HepG2 (cell line): ENCODE data around the gene KCNQ1OT1. TPM values are rescaled to one million over a fixed set of nuclear protein-coding genes. Genes with fewer than 3 reads are reported as not detected.

ENCODE experiments used
- CTCF ChIP-seq: sonication (generic); formaldehyde crosslinking; IDR thresholded peaks from 2 replicates; pipeline ENCODE4 v1.5.0; 2020; ENCODE audit warnings: mild to moderate bottlenecking, missing genetic modification reagents, moderate library complexity
- FOXA1 ChIP-seq, 2 experiments: fragments of 450-650 bp in 1 of 2; sonication (generic) in 1 of 2; formaldehyde crosslinking in 1 of 2; IDR thresholded peaks; 2 replicates each; pipeline versions ENCODE4 v1.4.0 to v1.6.1; 2016 to 2020; ENCODE audit warnings: missing genetic modification reagents in 1 of 2
- HNF1A ChIP-seq, 2 experiments: sonication (generic) in 1 of 2; formaldehyde crosslinking in 1 of 2; IDR thresholded peaks; 2 replicates each; pipeline versions ENCODE4 v1.4.0 to v1.6.1; 2016 to 2020; ENCODE audit warnings: borderline replicate concordance in 1 of 2, low read depth in 1 of 2, mild to moderate bottlenecking in 1 of 2, missing genetic modification reagents in 1 of 2
- SOX5 ChIP-seq: IDR thresholded peaks from 2 replicates; pipeline ENCODE4 v1.6.1; 2016; ENCODE audit warnings: borderline replicate concordance
- ZFX ChIP-seq: sonication (generic); formaldehyde crosslinking; IDR thresholded peaks from 2 replicates; pipeline ENCODE4 v1.4.0; 2020; ENCODE audit warnings: mild to moderate bottlenecking, low read depth, missing genetic modification reagents, moderate library complexity
- ZNF234 ChIP-seq: sonication (generic); formaldehyde crosslinking; conservative IDR thresholded peaks from 2 replicates; pipeline ENCODE4 v1.5.1; 2020; ENCODE audit warnings: mild to moderate bottlenecking, missing genetic modification reagents
- ZNF24 ChIP-seq: fragments of 450-650 bp; IDR thresholded peaks from 2 replicates; pipeline ENCODE4 v1.6.1; 2017; ENCODE audit warnings: antibody characterized with exemption, mild to moderate bottlenecking
- ZNF382 ChIP-seq: sonication (generic); formaldehyde crosslinking; IDR thresholded peaks from 2 replicates; pipeline ENCODE4 v1.5.0; 2020; ENCODE audit warnings: missing genetic modification reagents, mild to moderate bottlenecking, borderline replicate concordance
- ZNF496 ChIP-seq: sonication (generic); formaldehyde crosslinking; IDR thresholded peaks from 2 replicates; pipeline ENCODE4 v1.8.1; 2023; ENCODE audit warnings: mild to moderate bottlenecking, moderate library complexity, missing genetic modification reagents; ENCODE audit not compliant: insufficient replicate concordance
- ZSCAN5A ChIP-seq: sonication (generic); formaldehyde crosslinking; IDR thresholded peaks from 2 replicates; pipeline ENCODE4 v1.8.0; 2022; ENCODE audit warnings: mild to moderate bottlenecking, missing genetic modification reagents, borderline replicate concordance
- polyA plus RNA-seq, 8 experiments: library from polyadenylated mRNA; depleted of rRNA in 3 of 8; stranded (reverse) in 7 of 8; unstranded in 1 of 8; fragments of >200 nt; fragmentation: Illumina TruSeq in 4 of 8; extraction: Trizol in 4 of 8; gene quantifications; 2 replicates each; pipeline versions ENCODE4 v1.2.1 to v1.2.3, GENCODE V29; 2011 to 2016; ENCODE audit warnings: low read depth in 4 of 8, missing spikeins in 1 of 8, mixed read lengths in 1 of 8; ENCODE audit not compliant: insufficient read depth in 1 of 8
- total RNA-seq, 5 experiments: library from RNA; depleted of rRNA; stranded (reverse); fragments of >200 nt; fragmentation: Illumina TruSeq; extraction: Trizol; gene quantifications; 2 replicates each; pipeline ENCODE4 v1.2.3, GENCODE V29; 2016; ENCODE audit warnings: low read depth in 1 of 5
- TF ChIP-seq, protein P1 (sequence below): sonication (generic); formaldehyde crosslinking; IDR thresholded peaks from 2 replicates; pipeline ENCODE4 v1.4.0; 2020; ENCODE audit warnings: missing genetic modification reagents, borderline replicate concordance
- TF ChIP-seq, protein P2 (sequence below): sonication (generic); formaldehyde crosslinking; IDR thresholded peaks from 2 replicates; pipeline ENCODE4 v1.5.1; 2020; ENCODE audit warnings: missing genetic modification reagents, mild to moderate bottlenecking, borderline replicate concordance

The KCNQ1OT1 gene
- total and polyA plus RNA-seq, 2 of the 13 experiments (the other 11 are each of a cell fraction or from before 2014, with no cell fraction given), result 1.3 to 18.9 TPM

DNA sequence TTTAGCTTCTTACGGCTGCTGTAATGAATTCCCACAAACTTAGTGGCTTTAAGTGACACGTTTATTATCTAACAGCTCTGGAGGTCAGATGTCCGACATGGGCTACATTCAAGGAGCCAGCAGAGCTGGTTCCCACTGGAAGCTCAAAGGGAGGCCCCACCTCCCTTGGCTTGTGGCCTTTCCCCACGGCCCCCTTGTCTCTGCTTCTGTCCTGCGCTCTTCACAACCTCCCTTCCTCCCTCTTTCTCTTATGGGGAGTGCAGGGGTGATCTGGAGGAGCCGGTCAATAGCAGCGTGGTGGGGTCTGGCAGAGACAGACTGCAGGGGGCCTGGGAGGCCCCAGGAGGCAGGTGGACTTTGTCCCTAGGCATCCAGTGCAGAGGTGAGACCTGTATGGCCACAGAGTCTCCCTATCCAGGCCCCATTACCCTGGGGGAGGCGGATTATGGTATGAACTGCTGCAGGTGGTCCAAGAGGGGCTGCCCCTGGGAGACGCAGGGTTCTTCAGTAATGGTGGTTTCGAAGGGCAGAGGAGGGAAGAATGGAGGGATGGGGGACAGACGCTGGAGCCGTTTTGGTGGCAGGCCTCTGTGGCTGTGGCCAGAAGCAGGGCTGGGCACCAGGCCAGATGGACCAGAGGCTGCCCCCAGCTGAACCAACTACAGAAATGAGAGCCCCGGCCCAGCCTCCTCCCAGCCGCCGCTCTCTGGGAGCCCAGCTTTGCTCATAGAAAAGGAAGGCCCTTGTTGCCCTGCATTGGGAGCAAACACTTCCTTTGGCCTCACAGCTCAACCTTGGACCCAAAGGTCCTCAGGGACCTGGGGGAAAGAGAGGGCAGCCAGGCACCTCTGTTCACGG lies 30.7 kb upstream of the KCNQ1OT1 start (continued):
- TF ChIP-seq ZSCAN5A (CRISPR knock-in tag), result peak; percentile 61
- TF ChIP-seq ZNF382 (CRISPR knock-in tag), result no peak
- peak; percentile 61; the same call in 1 of the 2 replicates for TF ChIP-seq HNF1A (IDR thresholded peaks at IDR 0.05; ENCODE audit: low read depth)
- peak; percentile 46 for TF ChIP-seq HNF1A (CRISPR knock-in tag; IDR thresholded peaks at IDR 0.05; ENCODE audit: borderline replicate concordance)
- no peak for TF ChIP-seq ZNF234 (CRISPR knock-in tag)
- no peak; the same call in 1 of the 2 replicates for TF ChIP-seq CTCF (CRISPR knock-in tag)
- TF ChIP-seq, protein P1, sequence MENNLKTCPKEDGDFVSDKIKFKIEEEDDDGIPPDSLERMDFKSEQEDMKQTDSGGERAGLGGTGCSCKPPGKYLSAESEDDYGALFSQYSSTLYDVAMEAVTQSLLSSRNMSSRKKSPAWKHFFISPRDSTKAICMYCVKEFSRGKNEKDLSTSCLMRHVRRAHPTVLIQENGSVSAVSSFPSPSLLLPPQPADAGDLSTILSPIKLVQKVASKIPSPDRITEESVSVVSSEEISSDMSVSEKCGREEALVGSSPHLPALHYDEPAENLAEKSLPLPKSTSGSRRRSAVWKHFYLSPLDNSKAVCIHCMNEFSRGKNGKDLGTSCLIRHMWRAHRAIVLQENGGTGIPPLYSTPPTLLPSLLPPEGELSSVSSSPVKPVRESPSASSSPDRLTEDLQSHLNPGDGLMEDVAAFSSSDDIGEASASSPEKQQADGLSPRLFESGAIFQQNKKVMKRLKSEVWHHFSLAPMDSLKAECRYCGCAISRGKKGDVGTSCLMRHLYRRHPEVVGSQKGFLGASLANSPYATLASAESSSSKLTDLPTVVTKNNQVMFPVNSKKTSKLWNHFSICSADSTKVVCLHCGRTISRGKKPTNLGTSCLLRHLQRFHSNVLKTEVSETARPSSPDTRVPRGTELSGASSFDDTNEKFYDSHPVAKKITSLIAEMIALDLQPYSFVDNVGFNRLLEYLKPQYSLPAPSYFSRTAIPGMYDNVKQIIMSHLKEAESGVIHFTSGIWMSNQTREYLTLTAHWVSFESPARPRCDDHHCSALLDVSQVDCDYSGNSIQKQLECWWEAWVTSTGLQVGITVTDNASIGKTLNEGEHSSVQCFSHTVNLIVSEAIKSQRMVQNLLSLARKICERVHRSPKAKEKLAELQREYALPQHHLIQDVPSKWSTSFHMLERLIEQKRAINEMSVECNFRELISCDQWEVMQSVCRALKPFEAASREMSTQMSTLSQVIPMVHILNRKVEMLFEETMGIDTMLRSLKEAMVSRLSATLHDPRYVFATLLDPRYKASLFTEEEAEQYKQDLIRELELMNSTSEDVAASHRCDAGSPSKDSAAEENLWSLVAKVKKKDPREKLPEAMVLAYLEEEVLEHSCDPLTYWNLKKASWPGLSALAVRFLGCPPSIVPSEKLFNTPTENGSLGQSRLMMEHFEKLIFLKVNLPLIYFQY (CRISPR knock-in tag), result peak; percentile 32; the same call in 1 of the 2 replicates
- TF ChIP-seq FOXA1 (IDR thresholded peaks at IDR 0.05), result no peak
- peak; percentile 38; the same call in 1 of the 2 replicates for TF ChIP-seq FOXA1 (CRISPR knock-in tag; IDR thresholded peaks at IDR 0.05)
- TF ChIP-seq ZNF496 (CRISPR knock-in tag), result no peak
- TF ChIP-seq, protein P2, sequence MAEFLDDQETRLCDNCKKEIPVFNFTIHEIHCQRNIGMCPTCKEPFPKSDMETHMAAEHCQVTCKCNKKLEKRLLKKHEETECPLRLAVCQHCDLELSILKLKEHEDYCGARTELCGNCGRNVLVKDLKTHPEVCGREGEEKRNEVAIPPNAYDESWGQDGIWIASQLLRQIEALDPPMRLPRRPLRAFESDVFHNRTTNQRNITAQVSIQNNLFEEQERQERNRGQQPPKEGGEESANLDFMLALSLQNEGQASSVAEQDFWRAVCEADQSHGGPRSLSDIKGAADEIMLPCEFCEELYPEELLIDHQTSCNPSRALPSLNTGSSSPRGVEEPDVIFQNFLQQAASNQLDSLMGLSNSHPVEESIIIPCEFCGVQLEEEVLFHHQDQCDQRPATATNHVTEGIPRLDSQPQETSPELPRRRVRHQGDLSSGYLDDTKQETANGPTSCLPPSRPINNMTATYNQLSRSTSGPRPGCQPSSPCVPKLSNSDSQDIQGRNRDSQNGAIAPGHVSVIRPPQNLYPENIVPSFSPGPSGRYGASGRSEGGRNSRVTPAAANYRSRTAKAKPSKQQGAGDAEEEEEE (CRISPR knock-in tag), result no peak; the same call in 1 of the 2 replicates
- peak; percentile 64 for TF ChIP-seq SOX5 (CRISPR knock-in tag)
- no peak for TF ChIP-seq ZNF24
- TF ChIP-seq ZFX (CRISPR knock-in tag), result peak; percentile 81
